CD14-positive monocyte (primary cell): Measurements from ENCODE around the gene MEI1. TPM values are rescaled to one million over a fixed set of nuclear protein-coding genes. Genes with fewer than 3 reads are reported as not detected.
A peak's percentile ranks its signal among the peaks of the same experiment; 100 is the strongest.
"Not testable (repeated sequence)": the region's sequence is repeated elsewhere in the genome, so short reads cannot be mapped to it uniquely, and the experiment has no call there.

ENCODE experiments used
- DNase-seq, 3 donors: peaks; one replicate each; pipeline ENCODE4 v3.0.0-alpha.2; 2011 to 2022
- H2AFZ ChIP-seq: 2 replicates; pipeline ENCODE4 v1.6.0; 2012; ENCODE audit warnings: mild to moderate bottlenecking, low read depth, low read length, inconsistent platforms; ENCODE audit not compliant: insufficient read depth, poor library complexity, severe bottlenecking
- H3K27ac ChIP-seq, 2 donors: 1 replicate in 1 of 2; 2 replicates in 1 of 2; pipeline ENCODE4 v1.5.1; 2012 to 2013; ENCODE audit warnings: low read length in 2 of 2, control low read depth in 1 of 2, inconsistent platforms in 1 of 2, low read depth in 1 of 2, mild to moderate bottlenecking in 1 of 2
- H3K27me3 ChIP-seq, 2 donors: one replicate each; pipeline versions ENCODE4 v1.6.0 to v1.6.1; 2011 to 2013; ENCODE audit warnings: low read length in 2 of 2; ENCODE audit not compliant: control insufficient read depth in 2 of 2, insufficient read depth in 2 of 2
- H3K36me3 ChIP-seq, 2 donors: replicated peaks in 1 of 2; 1 replicate in 1 of 2; 2 replicates in 1 of 2; pipeline versions ENCODE4 v1.5.1 to v1.6.1; 2012 to 2013; ENCODE audit warnings: low read length in 2 of 2, control low read depth in 1 of 2, inconsistent platforms in 1 of 2, mild to moderate bottlenecking in 1 of 2; ENCODE audit not compliant: insufficient read depth in 2 of 2, control insufficient read depth in 1 of 2
- H3K4me1 ChIP-seq, 2 donors: 1 replicate in 1 of 2; 2 replicates in 1 of 2; pipeline versions ENCODE4 v1.5.1 to v1.6.1; 2012 to 2013; ENCODE audit warnings: low read length in 2 of 2, control low read depth in 1 of 2, inconsistent platforms in 1 of 2, mild to moderate bottlenecking in 1 of 2, moderate library complexity in 1 of 2; ENCODE audit not compliant: insufficient read depth in 2 of 2, control insufficient read depth in 1 of 2
- H3K4me2 ChIP-seq: replicated peaks from 2 replicates; pipeline ENCODE3; 2012; ENCODE audit warnings: low read length, moderate library complexity, mild to moderate bottlenecking; ENCODE audit not compliant: poor library complexity, severe bottlenecking; ENCODE audit errors: extremely low read depth
- H3K4me3 ChIP-seq, 3 experiments: fragments of 200-600 bp in 1 of 3; sonication (generic) in 1 of 3; replicated peaks in 1 of 3; 1 replicate in 2 of 3; 2 replicates in 1 of 3; pipeline ENCODE4 v1.5.1; 2011 to 2013; ENCODE audit warnings: low read length in 3 of 3, mild to moderate bottlenecking in 3 of 3, control low read depth in 2 of 3, low read depth in 2 of 3, inconsistent platforms in 1 of 3, moderate library complexity in 1 of 3
- H3K79me2 ChIP-seq: 2 replicates; pipeline ENCODE4 v1.6.0; 2012; ENCODE audit warnings: mild to moderate bottlenecking, control low read depth, inconsistent platforms, low read length, moderate library complexity; ENCODE audit not compliant: insufficient read depth
- H3K9ac ChIP-seq: 2 replicates; pipeline ENCODE4 v1.6.0; 2017; ENCODE audit warnings: low read length, mild to moderate bottlenecking; ENCODE audit not compliant: insufficient read depth, poor library complexity, severe bottlenecking
- H3K9me3 ChIP-seq, 2 donors: replicated peaks in 1 of 2; 1 replicate in 1 of 2; 2 replicates in 1 of 2; pipeline versions ENCODE4 v1.5.1 to v1.6.1; 2012 to 2013; ENCODE audit warnings: low read length in 2 of 2, control low read depth in 1 of 2; ENCODE audit not compliant: control insufficient read depth in 1 of 2, insufficient read depth in 1 of 2
- H4K20me1 ChIP-seq: 2 replicates; pipeline ENCODE4 v1.6.0; 2012; ENCODE audit warnings: mild to moderate bottlenecking, low read length, control low read depth, moderate library complexity; ENCODE audit not compliant: insufficient read depth
- H3K27ac Mint-ChIP-seq, 7 donors: one replicate each; pipeline ENCODE4 v1.8.0; 2020; ENCODE audit warnings: mild to moderate bottlenecking in 7 of 7, mixed read lengths in 7 of 7, moderate library complexity in 6 of 7, inconsistent platforms in 2 of 7
- H3K27me3 Mint-ChIP-seq, 3 donors: one replicate each; pipeline ENCODE4 v1.8.0; 2021 to 2022; ENCODE audit warnings: low read depth in 3 of 3, mild to moderate bottlenecking in 3 of 3, mixed read lengths in 3 of 3, moderate library complexity in 3 of 3, inconsistent platforms in 1 of 3
- H3K36me3 Mint-ChIP-seq, 2 donors: one replicate each; pipeline ENCODE4 v1.8.0; 2020; ENCODE audit warnings: mixed read lengths in 2 of 2, inconsistent platforms in 1 of 2, mild to moderate bottlenecking in 1 of 2
- H3K4me1 Mint-ChIP-seq: one replicate; pipeline ENCODE4 v1.8.0; 2020; ENCODE audit warnings: mild to moderate bottlenecking, mixed read lengths
- H3K4me3 Mint-ChIP-seq, 2 donors: one replicate each; pipeline ENCODE4 v1.8.0; 2020; ENCODE audit warnings: mild to moderate bottlenecking in 2 of 2, mixed read lengths in 2 of 2, moderate library complexity in 1 of 2
- H3K9me3 Mint-ChIP-seq, 7 donors: one replicate each; pipeline ENCODE4 v1.8.0; 2020 to 2022; ENCODE audit warnings: mixed read lengths in 7 of 7, mild to moderate bottlenecking in 6 of 7, moderate library complexity in 6 of 7, inconsistent platforms in 2 of 7
- WGBS: methylation state at CpG from one replicate; pipeline ENCODE4 v1.1.5; 2013; ENCODE audit warnings: missing lambda C conversion rate; ENCODE audit not compliant: insufficient coverage; 5-methylcytosine and 5-hydroxymethylcytosine counted together
- intact Hi-C, 2 donors: fragments of 100-400 bp; cut with micrococcal nuclease; formaldehyde crosslinking; loops; one replicate each; pipeline versions ENCODE4 v1.15.0 to v1.15.1; 2023
- polyA plus RNA-seq, 3 donors: library from polyadenylated mRNA; depleted of rRNA in 1 of 3; unstranded in 2 of 3; stranded (reverse) in 1 of 3; fragments of 300-500 nt in 2 of 3; fragments of >200 nt in 1 of 3; fragmentation: Illumina TruSeq in 2 of 3; gene quantifications; 1 replicate in 2 of 3; 2 replicates in 1 of 3; pipeline ENCODE4 v1.2.3, GENCODE V29; 2012 to 2021
- TF ChIP-seq, protein P1 (sequence below): fragments of 200-600 bp; IDR thresholded peaks from one replicate; pipeline ENCODE4 v1.8.0; 2022; ENCODE audit warnings: antibody characterized with exemption, mild to moderate bottlenecking

The MEI1 gene
- polyA plus RNA-seq, 3 donors = 12.3 to 40.0 (median 37.0) TPM

DNA sequence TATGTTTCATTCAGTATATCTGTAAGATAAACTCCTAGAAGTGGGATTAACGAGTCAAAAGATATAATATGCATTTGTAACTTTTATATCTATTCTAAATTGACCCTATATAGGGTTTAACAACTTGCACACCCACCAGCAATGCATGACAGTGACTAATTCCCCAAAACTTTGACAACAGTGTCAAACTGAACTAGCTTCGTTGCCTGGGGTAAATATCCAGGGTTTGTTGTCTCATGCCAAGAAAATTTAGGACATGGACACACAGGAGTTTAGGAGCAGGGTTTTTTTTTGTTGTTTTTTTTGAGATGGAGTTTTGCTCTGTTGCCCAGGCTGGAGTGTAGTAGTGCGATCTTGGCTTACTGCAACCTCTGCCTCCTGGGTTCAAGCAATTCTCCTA, 15.7 kb upstream of the MEI1 start:
- H4K20me1 ChIP-seq = peaks cover 9% of the 10 kb centered on the region
- Mint-ChIP-seq H3K4me3 (no peak overlapping the region), H3K27ac (peak overlapping the region in 2 of 7 donors; percentile 36 to 61), H3K4me1 (peaks cover 15% of the 10 kb centered on the region), H3K9me3 (peaks cover 0 to 6% (median 0%) of the 10 kb centered on the region in 7 donors), H3K36me3 (peaks cover 24 to 33% of the 10 kb centered on the region in 2 donors), H3K27me3 (peaks cover 0 to 1% (median 0%) of the 10 kb centered on the region in 3 donors)
- no peak overlapping the region for H3K4me3 ChIP-seq
- DNase-seq = no peak
- H2AFZ ChIP-seq = no peak overlapping the region
- peaks cover 15 to 18% of the 10 kb centered on the region in 2 donors for H3K4me1 ChIP-seq
- H3K9ac ChIP-seq = no peak overlapping the region
- H3K27ac ChIP-seq = no peak overlapping the region
- 100% methylated on average over 1 of the region's 3 CpGs for WGBS
- peaks cover 16 to 23% of the 10 kb centered on the region in 2 donors for H3K36me3 ChIP-seq
- no peaks in the 10 kb centered on the region for H3K9me3 ChIP-seq
- no peak overlapping the region for H3K4me2 ChIP-seq
- intact Hi-C loops = no loop called here
- no peaks in the 10 kb centered on the region for H3K27me3 ChIP-seq
- H3K79me2 ChIP-seq = peaks cover 92% of the 10 kb centered on the region
- TF ChIP-seq, protein P1, sequence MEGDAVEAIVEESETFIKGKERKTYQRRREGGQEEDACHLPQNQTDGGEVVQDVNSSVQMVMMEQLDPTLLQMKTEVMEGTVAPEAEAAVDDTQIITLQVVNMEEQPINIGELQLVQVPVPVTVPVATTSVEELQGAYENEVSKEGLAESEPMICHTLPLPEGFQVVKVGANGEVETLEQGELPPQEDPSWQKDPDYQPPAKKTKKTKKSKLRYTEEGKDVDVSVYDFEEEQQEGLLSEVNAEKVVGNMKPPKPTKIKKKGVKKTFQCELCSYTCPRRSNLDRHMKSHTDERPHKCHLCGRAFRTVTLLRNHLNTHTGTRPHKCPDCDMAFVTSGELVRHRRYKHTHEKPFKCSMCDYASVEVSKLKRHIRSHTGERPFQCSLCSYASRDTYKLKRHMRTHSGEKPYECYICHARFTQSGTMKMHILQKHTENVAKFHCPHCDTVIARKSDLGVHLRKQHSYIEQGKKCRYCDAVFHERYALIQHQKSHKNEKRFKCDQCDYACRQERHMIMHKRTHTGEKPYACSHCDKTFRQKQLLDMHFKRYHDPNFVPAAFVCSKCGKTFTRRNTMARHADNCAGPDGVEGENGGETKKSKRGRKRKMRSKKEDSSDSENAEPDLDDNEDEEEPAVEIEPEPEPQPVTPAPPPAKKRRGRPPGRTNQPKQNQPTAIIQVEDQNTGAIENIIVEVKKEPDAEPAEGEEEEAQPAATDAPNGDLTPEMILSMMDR = no peak

DNA sequence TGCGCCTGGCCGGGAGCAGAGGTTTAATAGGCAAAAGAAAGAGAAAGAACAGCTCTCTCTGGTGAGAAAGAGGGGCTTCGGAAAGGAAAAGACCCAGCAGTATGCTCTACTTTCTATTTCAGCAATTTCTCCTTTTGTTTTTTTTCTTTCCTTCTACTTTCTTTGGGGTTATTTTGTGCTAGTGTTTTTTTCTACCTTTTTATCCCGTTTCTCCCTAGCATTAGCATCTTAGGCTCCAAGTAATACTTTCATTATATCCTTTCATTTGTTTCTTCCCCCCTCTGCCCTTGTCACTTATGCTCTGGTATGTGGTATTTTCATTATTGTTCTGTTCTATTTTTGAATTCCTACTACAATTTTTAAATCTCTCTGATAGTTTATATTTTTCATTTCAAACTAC, 15.1 kb upstream of the MEI1 start:
- Mint-ChIP-seq H3K27me3 (peaks cover 0 to 1% (median 0%) of the 10 kb centered on the region in 3 donors), H3K4me1 (peaks cover 15% of the 10 kb centered on the region), H3K9me3 (peaks cover 0 to 6% (median 0%) of the 10 kb centered on the region in 7 donors), H3K27ac (peak overlapping the region in 3 of 7 donors; percentile 12 to 36 (median 23)), H3K36me3 (peaks cover 21 to 27% of the 10 kb centered on the region in 2 donors), H3K4me3 (no peak overlapping the region)
- TF ChIP-seq, protein P1 = no peak
- Histone ChIP-seq H2AFZ (no peak overlapping the region), H3K9ac (no peak overlapping the region), H3K27me3 (no peaks in the 10 kb centered on the region), H3K36me3 (peaks cover 11 to 18% of the 10 kb centered on the region in 2 donors), H3K4me3 (no peak overlapping the region), H4K20me1 (peaks cover 9% of the 10 kb centered on the region), H3K27ac (no peak overlapping the region), H3K9me3 (no peaks in the 10 kb centered on the region), H3K4me1 (peaks cover 15 to 22% of the 10 kb centered on the region in 2 donors), H3K79me2 (peaks cover 89% of the 10 kb centered on the region), H3K4me2 (no peak overlapping the region)
- intact Hi-C loops = no loop called here
- no peak for DNase-seq
- WGBS = no CpG with 5 or more reads among the region's 4 CpGs

DNA sequence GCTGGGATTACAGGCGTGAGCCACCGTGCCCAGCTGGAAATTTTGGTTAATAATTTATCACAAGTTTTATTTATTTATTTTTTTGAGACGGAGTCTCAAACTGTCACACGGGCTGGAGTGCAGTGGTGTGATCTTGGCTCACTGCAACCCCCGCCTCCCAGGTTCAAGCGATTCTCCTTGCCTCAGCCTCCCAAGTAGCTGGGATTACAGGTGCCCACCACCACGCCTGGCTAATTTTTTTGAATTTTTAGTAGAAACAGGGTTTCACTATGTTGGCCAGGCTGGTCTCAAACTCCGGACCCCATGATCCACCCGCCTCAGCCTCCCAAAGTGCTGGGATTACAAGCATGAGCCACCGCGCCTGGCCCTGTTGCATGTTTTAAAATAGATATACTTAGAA, 12.4 kb upstream of the MEI1 start:
- Histone ChIP-seq H3K4me1 (peaks cover 15 to 21% of the 10 kb centered on the region in 2 donors), H3K4me2 (peak overlapping the region; percentile 78), H3K79me2 (peaks cover 65% of the 10 kb centered on the region)
- H3K36me3 ChIP-seq, H3K36me3 Mint-ChIP-seq, intact Hi-C loops, H3K9me3 ChIP-seq, H3K27me3 Mint-ChIP-seq, H3K27me3 ChIP-seq, H3K9me3 Mint-ChIP-seq, H4K20me1 ChIP-seq, H3K9ac ChIP-seq, H2AFZ ChIP-seq, DNase-seq, H3K27ac ChIP-seq, H3K4me3 ChIP-seq, H3K4me3 Mint-ChIP-seq: not testable (repeated sequence)
- Mint-ChIP-seq H3K27ac (peak overlapping the region in 1 of 7 donors; percentile 14), H3K4me1 (peaks cover 14% of the 10 kb centered on the region)
- WGBS = 98% methylated on average over 6 of the region's 11 CpGs
